GM23248 (cell line): ENCODE results near the gene NOS1AP.
"Not testable (repeated sequence)": the region's sequence is repeated elsewhere in the genome, so short reads cannot be mapped to it uniquely, and the experiment has no call there.

ENCODE experiments used
- EZH2 ChIP-seq: fragments of 200-600 bp; sonication (generic); IDR thresholded peaks from 2 replicates; pipeline ENCODE4 v1.6.1; 2018; ENCODE audit warnings: antibody characterized with exemption, mild to moderate bottlenecking; ENCODE audit not compliant: insufficient read depth, poor library complexity, severe bottlenecking
- EZH2phosphoT487 ChIP-seq: fragments of 200-600 bp; sonication (generic); IDR thresholded peaks from 2 replicates; pipeline ENCODE4 v1.6.1; 2018; ENCODE audit warnings: antibody characterized with exemption, moderate library complexity, mild to moderate bottlenecking, low read depth; ENCODE audit not compliant: insufficient read depth

- TF ChIP-seq EZH2, EZH2phosphoT487: not testable (repeated sequence)
Measured at GRCh38 chr1:162173607-162174006, 104.1 kb downstream of the NOS1AP start.
